PFSK-1 (cell line): Measurements from ENCODE around the gene SYTL4.

Source experiments
- POLR2AphosphoS5 ChIP-seq: IDR thresholded peaks from 2 replicates; pipeline ENCODE4 v1.6.1; 2012; ENCODE audit warnings: low read depth, mild to moderate bottlenecking, control low read depth, low read length, moderate library complexity
- REST ChIP-seq, 2 experiments: IDR thresholded peaks; 2 replicates each; pipeline versions ENCODE4 v1.6.1 to v1.8.0; 2011 to 2012; ENCODE audit warnings: low read depth in 2 of 2, low read length in 2 of 2, control low read depth in 1 of 2, inconsistent platforms in 1 of 2, mild to moderate bottlenecking in 1 of 2, moderate library complexity in 1 of 2; ENCODE audit not compliant: insufficient read depth in 1 of 2
- SIN3A ChIP-seq: IDR thresholded peaks from 2 replicates; pipeline ENCODE4 v1.6.1; 2012; ENCODE audit warnings: mild to moderate bottlenecking, low read length, moderate library complexity, borderline replicate concordance; ENCODE audit not compliant: insufficient read depth
- TAF1 ChIP-seq: IDR thresholded peaks from 2 replicates; pipeline ENCODE4 v1.6.1; 2012; ENCODE audit warnings: low read length, control low read depth, borderline replicate concordance; ENCODE audit not compliant: insufficient read depth

- TF ChIP-seq POLR2AphosphoS5 (no peak), REST (IDR thresholded peaks at IDR 0.05; ENCODE audit: insufficient read depth in 1 of 2, low read depth in 2 of 2, low read length in 2 of 2) (no peak), TAF1 (no peak), SIN3A (no peak)
These were observed 35.1 kb downstream of the SYTL4 start for GRCh38 chrX:100696699-100697351.
